DMS53 treated with DMSO at 0.1 percent for 48 hours (cell line): Measurements from ENCODE around the gene SHISA6.

Source experiments
- DNase-seq: peaks from one replicate; lab custom pipeline; 2025; ENCODE audit not compliant: unreplicated experiment; lab: John Stamatoyannopoulos, UW

The SHISA6 gene

GRCh38 chr17:11564589-11565380 lies 323.8 kb downstream of the SHISA6 start:
- no peak for DNase-seq

- DNase-seq = no peak
These were observed 324.6 kb downstream of the SHISA6 start for GRCh38 chr17:11565591-11565990.

- DNase-seq = no peak
These were observed 338.0 kb downstream of the SHISA6 start for GRCh38 chr17:11578998-11579397.

GRCh38 chr17:11580677-11581076 lies 339.7 kb downstream of the SHISA6 start:
- no peak for DNase-seq

- no peak for DNase-seq
These were observed 341.2 kb downstream of the SHISA6 start for GRCh38 chr17:11582217-11582616.

- DNase-seq = no peak
These were observed 342.4 kb downstream of the SHISA6 start for GRCh38 chr17:11583306-11583992.

GRCh38 chr17:11589716-11590115 lies 348.7 kb downstream of the SHISA6 start:
- no peak for DNase-seq

GRCh38 chr17:11598274-11599221 lies 357.5 kb downstream of the SHISA6 start, which contains the start of gene DNAH9:
DNAH9 (plus strand) TSS chr17:11598470; CDS start chr17:11598499, 29 bp downstream.
- DNase-seq = no peak

GRCh38 chr17:11601661-11602060 lies 360.6 kb downstream of the SHISA6 start:
- no peak for DNase-seq

- no peak for DNase-seq
These were observed 367.4 kb downstream of the SHISA6 start for GRCh38 chr17:11608396-11608795.

- DNase-seq = no peak
These were observed 370.1 kb downstream of the SHISA6 start for GRCh38 chr17:11610999-11611566.

- no peak for DNase-seq
These were observed 371.9 kb downstream of the SHISA6 start for GRCh38 chr17:11612956-11613355.
